Colonic mucosa (tissue), 4 donors: ENCODE data around the gene CST3. TPM values are rescaled to one million over a fixed set of nuclear protein-coding genes. Genes with fewer than 3 reads are reported as not detected.

Experiments used
- DNase-seq: peaks from one replicate; pipeline ENCODE4 v3.0.0-alpha.2; 2020
- H3K27ac ChIP-seq: fragments of 200-600 bp; one replicate; pipeline ENCODE4 v1.8.0; 2021
- H3K27me3 ChIP-seq: fragments of 200-600 bp; one replicate; pipeline ENCODE4 v1.8.0; 2021
- H3K36me3 ChIP-seq: fragments of 200-600 bp; one replicate; pipeline ENCODE4 v1.8.0; 2021
- H3K4me1 ChIP-seq: fragments of 200-600 bp; one replicate; pipeline ENCODE4 v1.8.0; 2021; ENCODE audit warnings: mild to moderate bottlenecking
- H3K4me3 ChIP-seq: fragments of 200-600 bp; one replicate; pipeline ENCODE4 v1.8.0; 2021
- H3K9ac ChIP-seq, 2 donors: one replicate each; pipeline ENCODE4 v1.7.0; 2013; ENCODE audit warnings: control low read depth in 2 of 2, low read depth in 2 of 2, low read length in 2 of 2
- H3K9me3 ChIP-seq: fragments of 200-600 bp; one replicate; pipeline ENCODE4 v1.8.0; 2021
- intact Hi-C: fragments of 100-400 bp; cut with DNase I; formaldehyde crosslinking; loops from one replicate; pipeline ENCODE4 v1.14.1; 2022
- total RNA-seq, 2 donors: library from RNA; stranded (reverse); fragmentation: NEBNext Ultra II Directional in 1 of 2; extraction: Animal tissue kit (Norgen Biotek cat#: 25700) in 1 of 2; gene quantifications; one replicate each; pipeline ENCODE4 v1.2.1, GENCODE V29; 2021
- TF ChIP-seq, protein P1 (sequence below): fragments of 200-600 bp; IDR thresholded peaks from one replicate; pipeline ENCODE4 v1.8.0; 2022; ENCODE audit warnings: antibody characterized with exemption, mild to moderate bottlenecking
- donor health status: healthy.
- donor health status: DM: no; HTN: no; CAD: no.
- donor health status: DM: no; HTN: no; CAD: no.

Gene CST3
- total RNA-seq, 2 donors from 2014 or later = 606 to 666 TPM

- no peak overlapping the region for H3K27ac ChIP-seq
- H3K4me3 ChIP-seq = no peak overlapping the region
- DNase-seq = no peak
These were observed 18.6 kb upstream of the CST3 start for GRCh38 chr20:23656372-23656771.

DNA sequence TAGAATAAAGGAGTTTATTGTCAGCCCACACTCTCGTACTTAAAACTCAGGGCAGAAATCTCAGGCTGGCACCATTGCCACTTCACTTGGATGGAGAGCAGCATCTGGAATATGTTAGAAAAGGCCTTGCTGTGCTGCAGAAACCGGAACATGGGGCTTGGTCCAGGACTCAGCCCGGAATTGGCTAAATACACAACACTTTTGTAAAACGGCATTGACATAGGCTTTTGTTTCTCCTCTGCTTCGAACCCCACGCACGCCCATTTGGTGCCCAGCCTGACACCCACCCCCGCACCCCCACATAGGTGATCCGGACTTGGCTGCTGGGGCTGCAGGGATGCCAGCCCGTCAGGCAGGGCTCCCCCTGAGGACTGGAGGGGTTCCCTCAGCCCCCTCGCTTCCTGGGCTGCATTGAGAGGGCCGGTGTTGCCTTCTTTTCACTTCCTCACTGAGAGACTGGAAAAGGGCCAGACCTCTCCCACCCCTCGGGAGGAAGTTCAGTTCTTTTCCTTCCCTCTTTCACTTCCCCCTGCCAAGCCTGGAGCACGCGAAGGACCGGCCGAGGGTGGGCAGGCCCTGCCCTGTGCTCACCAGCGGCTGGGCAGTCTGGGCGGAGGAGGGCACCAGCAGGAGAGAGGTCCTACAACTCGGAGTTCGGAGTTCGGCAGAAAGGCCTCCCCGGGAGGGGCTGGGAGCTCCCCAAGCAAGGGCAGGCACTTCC is 17.9 kb upstream of the CST3 start:
- DNase-seq = no peak
- H3K36me3 ChIP-seq = no peaks in the 10 kb centered on the region
- no peaks in the 10 kb centered on the region for H3K9me3 ChIP-seq
- no peaks in the 10 kb centered on the region for H3K4me1 ChIP-seq
- TF ChIP-seq, protein P1, sequence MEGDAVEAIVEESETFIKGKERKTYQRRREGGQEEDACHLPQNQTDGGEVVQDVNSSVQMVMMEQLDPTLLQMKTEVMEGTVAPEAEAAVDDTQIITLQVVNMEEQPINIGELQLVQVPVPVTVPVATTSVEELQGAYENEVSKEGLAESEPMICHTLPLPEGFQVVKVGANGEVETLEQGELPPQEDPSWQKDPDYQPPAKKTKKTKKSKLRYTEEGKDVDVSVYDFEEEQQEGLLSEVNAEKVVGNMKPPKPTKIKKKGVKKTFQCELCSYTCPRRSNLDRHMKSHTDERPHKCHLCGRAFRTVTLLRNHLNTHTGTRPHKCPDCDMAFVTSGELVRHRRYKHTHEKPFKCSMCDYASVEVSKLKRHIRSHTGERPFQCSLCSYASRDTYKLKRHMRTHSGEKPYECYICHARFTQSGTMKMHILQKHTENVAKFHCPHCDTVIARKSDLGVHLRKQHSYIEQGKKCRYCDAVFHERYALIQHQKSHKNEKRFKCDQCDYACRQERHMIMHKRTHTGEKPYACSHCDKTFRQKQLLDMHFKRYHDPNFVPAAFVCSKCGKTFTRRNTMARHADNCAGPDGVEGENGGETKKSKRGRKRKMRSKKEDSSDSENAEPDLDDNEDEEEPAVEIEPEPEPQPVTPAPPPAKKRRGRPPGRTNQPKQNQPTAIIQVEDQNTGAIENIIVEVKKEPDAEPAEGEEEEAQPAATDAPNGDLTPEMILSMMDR = no peak
- H3K9ac ChIP-seq = peak overlapping the region in 1 of 2 donors; percentile 8
- intact Hi-C loops = no loop called here
- no peak overlapping the region for H3K27ac ChIP-seq
- H3K4me3 ChIP-seq = no peak overlapping the region
- no peaks in the 10 kb centered on the region for H3K27me3 ChIP-seq

More at GRCh38 chr20:23656372-23656771, 18.6 kb upstream of the CST3 start:
- TF ChIP-seq, protein P1 = no peak
- Histone ChIP-seq H3K9ac (no peak overlapping the region), H3K36me3 (no peaks in the 10 kb centered on the region), H3K27me3 (no peaks in the 10 kb centered on the region), H3K9me3 (no peaks in the 10 kb centered on the region), H3K4me1 (no peaks in the 10 kb centered on the region)
- intact Hi-C loops = no loop called here

- intact Hi-C loops = no loop called here
- H3K9me3 ChIP-seq = no peaks in the 10 kb centered on the region
- TF ChIP-seq, protein P1 = no peak
- DNase-seq = no peak
- no peaks in the 10 kb centered on the region for H3K4me1 ChIP-seq
- no peak overlapping the region for H3K27ac ChIP-seq
- no peaks in the 10 kb centered on the region for H3K27me3 ChIP-seq
- H3K4me3 ChIP-seq = no peak overlapping the region
- H3K9ac ChIP-seq = no peak overlapping the region
- no peaks in the 10 kb centered on the region for H3K36me3 ChIP-seq
These were observed 17.0 kb upstream of the CST3 start for GRCh38 chr20:23654717-23655116.

- Histone ChIP-seq H3K36me3 (no peaks in the 10 kb centered on the region), H3K27me3 (no peaks in the 10 kb centered on the region), H3K27ac (no peak overlapping the region), H3K9ac (no peak overlapping the region), H3K4me3 (no peak overlapping the region), H3K9me3 (no peaks in the 10 kb centered on the region), H3K4me1 (no peaks in the 10 kb centered on the region)
- TF ChIP-seq, protein P1 = no peak
- no peak for DNase-seq
- intact Hi-C loops = no loop called here
These were observed 16.2 kb upstream of the CST3 start for GRCh38 chr20:23654000-23654399.

DNA sequence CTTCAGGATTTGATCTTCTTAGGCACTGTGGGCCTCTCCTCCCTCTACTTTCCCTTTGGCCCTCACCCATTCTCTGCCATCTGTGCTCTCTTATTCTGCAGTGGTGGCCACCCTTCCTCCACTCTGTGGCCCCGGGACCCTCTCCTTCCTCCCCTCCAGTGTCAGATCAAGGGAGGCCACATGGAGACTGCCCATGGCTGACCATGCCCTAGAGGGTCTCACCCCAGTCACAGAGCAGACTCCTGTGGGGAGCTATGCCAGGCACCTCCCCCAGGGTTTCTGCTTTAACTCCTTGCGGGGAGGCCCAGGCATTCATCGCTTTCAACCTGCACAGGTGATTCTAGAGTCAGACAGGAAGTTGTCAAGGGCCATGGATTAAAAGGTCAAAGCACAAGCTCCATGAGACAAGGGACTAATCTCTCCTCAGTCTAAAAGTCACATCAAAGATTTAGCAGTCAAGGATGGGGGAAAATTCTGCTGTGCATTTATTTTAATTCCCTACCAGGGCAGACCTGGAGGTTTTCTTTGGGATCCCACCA is 15.7 kb upstream of the CST3 start:
- DNase-seq = no peak
- intact Hi-C loops = no loop called here
- no peaks in the 10 kb centered on the region for H3K4me1 ChIP-seq

More for the DNA sequence above, 15.7 kb upstream of the CST3 start:
- Histone ChIP-seq H3K9me3 (no peaks in the 10 kb centered on the region), H3K4me3 (no peak overlapping the region), H3K9ac (no peak overlapping the region), H3K27me3 (no peaks in the 10 kb centered on the region), H3K27ac (no peak overlapping the region), H3K36me3 (no peaks in the 10 kb centered on the region)
- TF ChIP-seq, protein P1 = no peak
